ENCODE data around the gene ARL8A. TPM values are rescaled to one million over a fixed set of nuclear protein-coding genes. Genes with fewer than 3 reads are reported as not detected.

The ARL8A gene
- polyA plus RNA-seq, 2 of the 4 experiments (the other 2 are of a cell fraction): 23.4 to 49.8 TPM

DNA sequence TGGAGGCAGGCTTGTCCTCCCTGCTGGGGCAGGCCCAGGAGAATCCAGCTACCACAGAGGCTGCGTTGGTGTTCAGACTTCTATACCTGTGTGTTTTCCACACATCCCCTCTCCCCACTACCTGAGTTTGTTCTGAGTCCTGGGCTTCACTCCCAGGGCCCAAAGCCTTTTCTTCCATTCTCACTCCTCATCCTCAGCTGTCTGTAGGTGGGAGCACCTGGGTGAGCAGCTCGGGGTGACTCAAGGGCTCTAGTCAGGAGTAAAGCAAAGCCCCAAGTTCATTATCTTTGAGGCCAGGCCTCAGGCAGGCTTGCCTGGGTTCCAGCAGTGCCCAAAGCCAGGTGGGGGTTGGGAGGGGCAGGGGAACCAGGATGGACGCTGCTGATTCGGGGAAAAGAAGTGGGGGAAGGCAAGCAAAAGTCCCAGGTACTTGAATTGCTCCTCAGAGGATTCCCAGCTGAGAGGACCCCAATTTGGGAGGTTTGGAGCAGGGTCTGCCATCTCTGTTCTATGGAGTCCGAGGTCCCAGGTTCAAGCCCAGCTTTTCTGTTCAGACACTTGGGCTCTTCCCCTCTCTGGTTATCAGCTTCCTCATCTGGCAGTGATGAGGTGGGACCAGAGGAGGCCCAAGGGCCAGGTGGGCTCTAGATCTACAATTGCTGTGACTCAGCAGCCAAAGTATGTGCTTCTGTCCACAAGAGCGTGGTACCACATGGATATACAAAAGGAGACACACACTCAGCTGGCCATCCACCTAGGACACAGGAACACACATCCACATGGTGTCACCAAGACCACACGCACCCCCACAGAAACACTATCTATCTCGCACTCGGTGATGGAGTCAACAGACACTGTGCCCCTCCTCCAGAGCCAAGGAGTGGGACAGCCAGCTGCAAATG is 21.7 kb upstream of the ARL8A start:
- no peak for ATAC-seq
- H3K4me2 ChIP-seq: no peak overlapping the region
- H3K9me3 ChIP-seq: no peaks in the 10 kb centered on the region
- no peak overlapping the region for H3K4me3 ChIP-seq
- H3K27ac ChIP-seq: no peak overlapping the region
- ChIA-PET POLR2A (interaction anchor here (0.6 kb wide), 1 partner anchor 10 kb away, joined by 3 read pairs; no protein-coding TSS in a partner anchor), CTCF (interaction anchor here (0.6 to 3.0 kb wide), 9 partner anchors 10 to 150 kb away, joined by 3 to 9 read pairs (median 3); no protein-coding TSS in a partner anchor)
- FAIRE-seq: no peak
- peaks cover 8% of the 10 kb centered on the region; the same call in 2 of the 3 replicates for H3K4me1 ChIP-seq
- WGBS (ENCODE audit: missing lambda C conversion rate): 72% methylated on average over 9 of the region's 9 CpGs
- no peak for DNase-seq (ENCODE audit: low read depth in 1 of 2, low spot score in 1 of 2)
- no peak for TF ChIP-seq NPAS2 (CRISPR knock-in tag; IDR thresholded peaks at IDR 0.05; ENCODE audit: borderline replicate concordance)
- TF ChIP-seq TP53 (CRISPR knock-in tag; IDR thresholded peaks at IDR 0.05): no peak
- TF ChIP-seq, protein P1, sequence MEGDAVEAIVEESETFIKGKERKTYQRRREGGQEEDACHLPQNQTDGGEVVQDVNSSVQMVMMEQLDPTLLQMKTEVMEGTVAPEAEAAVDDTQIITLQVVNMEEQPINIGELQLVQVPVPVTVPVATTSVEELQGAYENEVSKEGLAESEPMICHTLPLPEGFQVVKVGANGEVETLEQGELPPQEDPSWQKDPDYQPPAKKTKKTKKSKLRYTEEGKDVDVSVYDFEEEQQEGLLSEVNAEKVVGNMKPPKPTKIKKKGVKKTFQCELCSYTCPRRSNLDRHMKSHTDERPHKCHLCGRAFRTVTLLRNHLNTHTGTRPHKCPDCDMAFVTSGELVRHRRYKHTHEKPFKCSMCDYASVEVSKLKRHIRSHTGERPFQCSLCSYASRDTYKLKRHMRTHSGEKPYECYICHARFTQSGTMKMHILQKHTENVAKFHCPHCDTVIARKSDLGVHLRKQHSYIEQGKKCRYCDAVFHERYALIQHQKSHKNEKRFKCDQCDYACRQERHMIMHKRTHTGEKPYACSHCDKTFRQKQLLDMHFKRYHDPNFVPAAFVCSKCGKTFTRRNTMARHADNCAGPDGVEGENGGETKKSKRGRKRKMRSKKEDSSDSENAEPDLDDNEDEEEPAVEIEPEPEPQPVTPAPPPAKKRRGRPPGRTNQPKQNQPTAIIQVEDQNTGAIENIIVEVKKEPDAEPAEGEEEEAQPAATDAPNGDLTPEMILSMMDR (IDR thresholded peaks at IDR 0.05): no peak
- TF ChIP-seq CBX2 (IDR thresholded peaks at IDR 0.05; ENCODE audit: borderline replicate concordance, low read depth): no peak
- no peak for TF ChIP-seq BHLHE40 (IDR thresholded peaks at IDR 0.05; ENCODE audit: low read depth, low read length)
- TF ChIP-seq MAFK (IDR thresholded peaks at IDR 0.05; ENCODE audit: partially characterized antibody): no peak
- TF ChIP-seq, protein P2, sequence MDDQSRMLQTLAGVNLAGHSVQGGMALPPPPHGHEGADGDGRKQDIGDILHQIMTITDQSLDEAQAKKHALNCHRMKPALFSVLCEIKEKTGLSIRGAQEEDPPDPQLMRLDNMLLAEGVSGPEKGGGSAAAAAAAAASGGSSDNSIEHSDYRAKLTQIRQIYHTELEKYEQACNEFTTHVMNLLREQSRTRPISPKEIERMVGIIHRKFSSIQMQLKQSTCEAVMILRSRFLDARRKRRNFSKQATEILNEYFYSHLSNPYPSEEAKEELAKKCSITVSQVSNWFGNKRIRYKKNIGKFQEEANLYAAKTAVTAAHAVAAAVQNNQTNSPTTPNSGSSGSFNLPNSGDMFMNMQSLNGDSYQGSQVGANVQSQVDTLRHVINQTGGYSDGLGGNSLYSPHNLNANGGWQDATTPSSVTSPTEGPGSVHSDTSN (IDR thresholded peaks at IDR 0.05): no peak
- no peak for TF ChIP-seq RAD21 (conservative IDR thresholded peaks at IDR 0.05 in 1 of 2, IDR thresholded peaks at IDR 0.05 in 1 of 2)
- no peak for TF ChIP-seq SMC3 (IDR thresholded peaks at IDR 0.05)
- no peak for TF ChIP-seq RCOR1 (IDR thresholded peaks at IDR 0.05; ENCODE audit: low read depth, low read length)
- no peak for TF ChIP-seq POLR2A (IDR thresholded peaks at IDR 0.05; ENCODE audit: low read length)
- no peak for TF ChIP-seq HES2 (IDR thresholded peaks at IDR 0.05)
- TF ChIP-seq CEBPB (IDR thresholded peaks at IDR 0.05): no peak
- TF ChIP-seq CHD2 (IDR thresholded peaks at IDR 0.05; ENCODE audit: low read length, partially characterized antibody): no peak
- TF ChIP-seq BCL3 (IDR thresholded peaks at IDR 0.05): no peak
- no peak for TF ChIP-seq RARB (CRISPR knock-in tag; IDR thresholded peaks at IDR 0.05)
- no peak for TF ChIP-seq CBX8 (IDR thresholded peaks at IDR 0.05)
- no peak for TF ChIP-seq EHMT2 (IDR thresholded peaks at IDR 0.05; ENCODE audit: low read depth)

DNA sequence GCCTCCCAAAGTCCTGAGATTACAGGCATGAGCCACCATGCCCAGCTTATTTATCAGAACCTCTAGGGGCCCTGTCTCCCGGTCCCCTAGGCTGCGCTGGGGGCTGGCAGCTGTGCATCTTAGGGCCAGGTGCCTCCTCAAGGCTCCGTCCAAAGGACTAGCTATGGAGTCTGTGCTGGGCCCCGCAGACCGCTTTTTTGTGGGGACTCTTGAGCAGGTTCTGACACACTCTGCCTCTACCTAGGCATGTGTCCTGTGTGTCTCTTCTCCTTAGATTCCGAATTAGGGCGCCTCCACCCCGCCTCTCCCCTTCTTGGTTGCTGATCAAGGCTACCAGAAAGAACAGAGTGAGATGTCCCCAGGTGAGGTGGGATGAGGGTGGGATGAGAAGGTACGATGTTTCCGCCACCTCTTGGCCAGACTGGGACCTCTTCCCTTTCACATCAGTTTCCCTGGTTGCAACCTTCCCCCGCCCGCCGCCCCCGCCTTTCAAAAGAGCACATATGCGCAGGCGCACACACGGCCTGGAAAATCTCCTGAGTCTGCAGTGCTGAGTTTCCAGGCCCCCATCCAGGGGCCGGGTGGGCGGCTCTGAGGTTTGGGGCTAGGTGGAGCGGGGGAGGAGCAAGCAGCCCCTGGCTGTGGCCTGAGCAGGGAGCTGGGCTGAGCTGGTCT is 20.9 kb upstream of the ARL8A start:
- ChIA-PET POLR2A (interaction anchor here (0.6 kb wide), 1 partner anchor 11 kb away, joined by 3 read pairs; no protein-coding TSS in a partner anchor), CTCF (interaction anchor here (0.6 to 3.0 kb wide), 6 partner anchors 11 to 151 kb away, joined by 3 to 9 read pairs (median 6); no protein-coding TSS in a partner anchor)
- Histone ChIP-seq H3K4me1 (peaks cover 8% of the 10 kb centered on the region; the same call in 2 of the 3 replicates), H3K9me3 (no peaks in the 10 kb centered on the region), H3K4me3 (no peak overlapping the region), H3K27ac (no peak overlapping the region), H3K4me2 (no peak overlapping the region)
- no peak for ATAC-seq
- FAIRE-seq: no peak
- no peak for DNase-seq (ENCODE audit: low read depth in 1 of 2, low spot score in 1 of 2)
- TF ChIP-seq HOXB5 (CRISPR knock-in tag; IDR thresholded peaks at IDR 0.05) (no peak), GATA3 (IDR thresholded peaks at IDR 0.05; ENCODE audit: borderline replicate concordance) (no peak), RFX5 (IDR thresholded peaks at IDR 0.05) (no peak), HEYL (CRISPR knock-in tag; IDR thresholded peaks at IDR 0.05) (no peak), HOXB13 (CRISPR knock-in tag; IDR thresholded peaks at IDR 0.05; ENCODE audit: low read depth) (no peak), MAZ (IDR thresholded peaks at IDR 0.05; ENCODE audit: borderline replicate concordance, low read depth, low read length) (no peak), KDM5A (IDR thresholded peaks at IDR 0.05) (no peak), RARB (CRISPR knock-in tag; IDR thresholded peaks at IDR 0.05) (no peak), USF2 (IDR thresholded peaks at IDR 0.05) (no peak), FOXS1 (CRISPR knock-in tag; IDR thresholded peaks at IDR 0.05) (no peak), CEBPB (IDR thresholded peaks at IDR 0.05) (no peak), JUN (IDR thresholded peaks at IDR 0.05) (no peak), ZSCAN20 (CRISPR knock-in tag; IDR thresholded peaks at IDR 0.05) (no peak)
- TF ChIP-seq, protein P3, sequence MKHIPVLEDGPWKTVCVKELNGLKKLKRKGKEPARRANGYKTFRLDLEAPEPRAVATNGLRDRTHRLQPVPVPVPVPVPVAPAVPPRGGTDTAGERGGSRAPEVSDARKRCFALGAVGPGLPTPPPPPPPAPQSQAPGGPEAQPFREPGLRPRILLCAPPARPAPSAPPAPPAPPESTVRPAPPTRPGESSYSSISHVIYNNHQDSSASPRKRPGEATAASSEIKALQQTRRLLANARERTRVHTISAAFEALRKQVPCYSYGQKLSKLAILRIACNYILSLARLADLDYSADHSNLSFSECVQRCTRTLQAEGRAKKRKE (CRISPR knock-in tag; IDR thresholded peaks at IDR 0.05; ENCODE audit: low read depth): no peak
- WGBS (ENCODE audit: missing lambda C conversion rate): 83% methylated on average over 18 of the region's 20 CpGs

All from A549 (cell line).